ENCODE measurements around the gene PKIG.

PKIG gene

GRCh38 chr20:44621325-44621724 is 38.9 kb downstream of the PKIG start:
- DNase-seq = no peak

- DNase-seq = no peak
Measured at GRCh38 chr20:44621939-44622338, 39.6 kb downstream of the PKIG start.

GRCh38 chr20:44622501-44623270 is 40.3 kb downstream of the PKIG start:
- no peak for DNase-seq

- no peak for DNase-seq
Measured at GRCh38 chr20:44624152-44624551, 41.8 kb downstream of the PKIG start.

- no peak for DNase-seq
Measured at GRCh38 chr20:44624743-44625271, 42.4 kb downstream of the PKIG start.

- no peak for DNase-seq
Measured at GRCh38 chr20:44625361-44625760, 43.0 kb downstream of the PKIG start.

- no peak for DNase-seq
Measured at GRCh38 chr20:44626278-44626677, 43.9 kb downstream of the PKIG start.

GRCh38 chr20:44627364-44628010 is 45.1 kb downstream of the PKIG start:
- DNase-seq = no peak

- DNase-seq = no peak
Measured at GRCh38 chr20:44629017-44629385, 46.6 kb downstream of the PKIG start.

- no peak for DNase-seq
Measured at GRCh38 chr20:44629542-44629941, 47.2 kb downstream of the PKIG start.

- DNase-seq = no peak
Measured at GRCh38 chr20:44630297-44630696, 47.9 kb downstream of the PKIG start.

GRCh38 chr20:44632103-44632752 is 49.8 kb downstream of the PKIG start:
- no peak for DNase-seq

GRCh38 chr20:44633187-44633810 is 50.9 kb downstream of the PKIG start:
- DNase-seq = no peak

GRCh38 chr20:44633872-44634600 is 51.7 kb downstream of the PKIG start:
- DNase-seq = no peak

GRCh38 chr20:44635877-44636276 is 53.5 kb downstream of the PKIG start:
- DNase-seq = no peak

- no peak for DNase-seq
Measured at GRCh38 chr20:44637042-44637441, 54.7 kb downstream of the PKIG start.

GRCh38 chr20:44637522-44638372 is 55.4 kb downstream of the PKIG start:
- no peak for DNase-seq

GRCh38 chr20:44640522-44640921 is 58.1 kb downstream of the PKIG start:
- no peak for DNase-seq

GRCh38 chr20:44641325-44641724 is 58.9 kb downstream of the PKIG start:
- DNase-seq = no peak

- DNase-seq = peak; percentile 76
Measured at GRCh38 chr20:44642203-44643153, 60.1 kb downstream of the PKIG start.

- DNase-seq = no peak
Measured at GRCh38 chr20:44643154-44643519, 60.8 kb downstream of the PKIG start.

Measured in right forelimb (tissue), 1 donor.